HPDE6-E6E7 (cell line): ENCODE measurements around the gene SPON1.
A peak's percentile ranks its signal among the peaks of the same experiment; 100 is the strongest.
"Not testable (repeated sequence)": the region's sequence is repeated elsewhere in the genome, so short reads cannot be mapped to it uniquely, and the experiment has no call there.

Source experiments
- DNase-seq: peaks from one replicate; pipeline ENCODE4 v3.0.0; 2011; ENCODE audit warnings: missing footprints; ENCODE audit errors: extremely low spot score

SPON1 gene

GRCh38 chr11:13962562-13963168 is at the start of gene SPON1:
Gene SPON1, plus strand, starts transcription at chr11:13962723. Its CDS starts 182 bp downstream, at chr11:13962905.
- DNase-seq: no peak

GRCh38 chr11:13917264-13917663 is 45.3 kb upstream of the SPON1 start:
- no peak for DNase-seq

DNA sequence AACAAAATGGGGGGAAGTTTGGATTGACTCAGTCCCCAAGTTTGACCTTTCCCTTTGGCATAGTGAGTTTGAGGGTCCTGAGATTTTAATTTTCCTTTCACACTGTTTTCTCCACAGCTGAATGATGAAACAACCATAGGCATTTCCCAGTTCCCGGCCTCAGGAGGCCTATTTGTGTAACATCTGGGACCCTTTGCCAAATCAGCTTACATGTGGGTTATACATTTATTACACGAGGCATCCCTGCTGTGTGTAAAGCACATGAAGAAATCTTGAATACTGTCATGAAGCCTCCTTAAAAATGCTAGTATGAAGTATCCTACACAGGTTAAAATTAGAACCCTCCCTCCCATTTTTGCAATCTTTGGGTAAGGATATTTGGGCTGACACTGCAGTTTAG is 44.6 kb upstream of the SPON1 start:
- DNase-seq: no peak

GRCh38 chr11:13920756-13921155 is 41.8 kb upstream of the SPON1 start:
- DNase-seq: no peak

DNA sequence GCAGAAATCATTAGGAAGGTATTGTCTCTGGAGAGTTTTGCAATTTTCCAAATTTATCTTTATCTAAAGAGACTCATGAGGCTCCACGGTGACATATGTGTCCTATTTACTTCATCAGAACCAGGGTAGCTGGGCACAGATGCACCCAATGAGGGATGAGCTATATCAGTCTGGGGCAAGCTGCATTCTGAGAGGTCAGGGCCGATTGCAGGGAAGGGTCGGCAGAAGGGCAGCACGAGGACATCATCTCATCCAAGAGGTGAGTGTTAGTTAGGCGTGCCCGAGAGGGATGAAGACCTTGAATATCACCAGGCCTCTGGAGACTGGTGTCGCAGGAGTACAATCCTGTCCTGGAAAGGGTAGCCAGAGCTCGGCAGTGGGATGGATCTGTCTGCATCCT is 41.0 kb upstream of the SPON1 start:
- no peak for DNase-seq

DNA sequence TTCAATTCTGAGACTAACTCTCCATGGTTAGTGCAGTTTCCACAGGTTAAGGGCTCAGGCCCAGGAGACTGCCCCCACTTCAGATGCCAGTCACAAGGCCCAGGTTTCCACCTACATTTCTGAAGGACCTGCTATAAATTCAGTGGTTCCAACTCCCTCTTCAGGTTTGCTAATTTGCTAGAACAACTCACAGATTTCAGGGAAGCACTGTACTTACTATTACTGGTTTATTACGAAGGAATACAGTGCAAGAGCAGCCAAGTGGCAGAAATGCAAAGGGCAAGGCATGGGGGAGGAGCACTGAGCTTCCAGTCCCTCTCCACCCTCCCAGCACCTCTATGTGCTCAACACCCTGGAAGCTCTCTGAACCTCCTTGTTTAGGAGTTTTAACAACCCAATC is 39.3 kb upstream of the SPON1 start:
- DNase-seq: no peak

DNA sequence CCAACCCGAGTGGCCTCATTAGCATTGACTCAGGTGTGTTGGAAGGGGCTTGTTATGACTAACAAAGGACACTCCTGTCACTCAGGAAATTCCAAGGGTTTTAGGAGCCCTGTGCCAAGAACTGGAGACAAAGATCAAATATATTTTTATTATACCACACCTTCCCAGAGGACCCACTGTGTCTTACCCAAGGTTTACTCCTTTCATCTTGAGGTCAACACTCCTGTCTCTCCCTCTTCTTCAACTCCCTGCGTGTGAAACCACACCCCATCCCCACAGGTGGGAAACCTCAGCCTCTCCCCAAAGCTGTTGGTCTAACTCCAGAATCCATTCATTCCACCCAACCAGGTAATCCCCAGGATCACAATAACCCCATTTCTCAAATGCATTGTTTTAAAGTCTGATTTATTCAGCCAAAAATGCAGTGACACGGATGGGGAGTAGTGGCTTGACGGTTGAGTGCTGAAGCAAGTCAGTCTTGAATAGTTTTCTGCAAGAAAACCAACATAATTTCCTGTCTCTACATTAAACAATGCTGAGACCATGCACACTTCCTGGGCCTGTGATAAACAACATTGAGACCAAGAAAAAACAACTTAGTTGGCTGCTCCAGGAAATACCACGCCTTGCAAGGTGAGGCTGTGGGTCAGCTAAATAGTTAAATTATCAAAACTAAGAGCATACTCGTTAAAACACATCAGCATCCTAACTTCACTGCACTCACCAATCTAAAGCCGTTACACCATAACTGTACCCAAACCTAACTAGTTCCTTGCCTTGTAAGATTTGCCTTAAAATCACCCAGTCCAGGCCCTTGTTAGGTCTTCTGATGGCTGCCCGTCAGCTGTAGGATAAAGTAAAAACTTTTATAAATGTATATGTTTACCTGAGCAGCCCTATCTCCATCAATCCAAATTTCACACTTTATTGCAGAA is 38.5 kb upstream of the SPON1 start:
- DNase-seq: no peak

GRCh38 chr11:13924801-13925327 is 37.7 kb upstream of the SPON1 start:
- DNase-seq: no peak

- not testable (repeated sequence) for DNase-seq
Measured at GRCh38 chr11:13926366-13926765, 36.2 kb upstream of the SPON1 start.

- no peak for DNase-seq
Measured at GRCh38 chr11:13926981-13927380, 35.5 kb upstream of the SPON1 start.

DNA sequence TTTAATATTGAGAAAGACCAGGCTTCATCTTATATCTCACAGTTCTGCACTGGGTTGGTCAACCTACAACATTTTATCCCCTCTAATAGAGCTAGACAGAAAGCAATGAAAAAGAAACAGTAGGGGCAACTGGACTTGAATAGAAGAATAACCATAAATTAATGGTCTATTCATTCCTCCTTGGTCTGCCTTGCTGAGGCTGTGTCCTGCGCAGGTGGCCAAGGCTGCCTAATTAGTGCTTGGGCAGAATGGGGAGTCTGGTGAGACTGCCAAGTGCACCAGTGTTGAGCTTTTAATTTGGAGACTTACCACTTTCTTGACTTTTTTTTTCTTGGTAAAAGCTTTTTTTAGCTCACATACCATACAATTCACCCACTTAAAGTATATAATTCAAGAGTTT is 35.0 kb upstream of the SPON1 start:
- DNase-seq: no peak

DNA sequence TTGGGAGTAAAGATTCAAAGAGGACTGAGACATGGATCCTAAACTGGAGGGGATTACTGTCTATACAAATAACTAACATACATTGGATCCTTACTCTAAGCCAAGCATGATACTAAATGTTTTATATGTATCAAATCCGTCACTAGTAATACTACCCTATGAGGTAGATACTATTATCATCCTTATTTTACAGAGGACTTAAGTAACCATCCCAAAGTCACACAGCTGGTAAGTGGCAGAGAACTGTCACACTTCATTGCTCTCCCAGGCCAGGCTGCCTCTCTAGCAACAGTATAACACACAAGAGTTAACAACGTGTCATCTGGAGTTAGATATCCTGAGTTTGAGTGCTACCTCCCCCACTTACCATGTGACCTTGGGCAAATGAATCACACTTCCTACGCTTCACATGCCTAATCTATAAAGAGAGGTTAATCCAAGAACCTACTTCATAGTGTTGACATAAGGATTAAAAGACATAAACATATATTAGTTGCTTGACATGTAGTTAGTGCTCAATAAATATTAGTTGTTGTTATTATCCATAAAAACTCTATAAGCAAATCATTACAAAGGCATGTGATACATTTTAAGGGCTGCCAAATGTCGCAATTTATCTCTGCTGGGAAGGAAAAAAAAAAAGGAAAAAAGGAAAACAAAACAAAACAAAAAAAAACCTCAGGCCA is 33.8 kb upstream of the SPON1 start:
- DNase-seq: peak; percentile 16

DNA sequence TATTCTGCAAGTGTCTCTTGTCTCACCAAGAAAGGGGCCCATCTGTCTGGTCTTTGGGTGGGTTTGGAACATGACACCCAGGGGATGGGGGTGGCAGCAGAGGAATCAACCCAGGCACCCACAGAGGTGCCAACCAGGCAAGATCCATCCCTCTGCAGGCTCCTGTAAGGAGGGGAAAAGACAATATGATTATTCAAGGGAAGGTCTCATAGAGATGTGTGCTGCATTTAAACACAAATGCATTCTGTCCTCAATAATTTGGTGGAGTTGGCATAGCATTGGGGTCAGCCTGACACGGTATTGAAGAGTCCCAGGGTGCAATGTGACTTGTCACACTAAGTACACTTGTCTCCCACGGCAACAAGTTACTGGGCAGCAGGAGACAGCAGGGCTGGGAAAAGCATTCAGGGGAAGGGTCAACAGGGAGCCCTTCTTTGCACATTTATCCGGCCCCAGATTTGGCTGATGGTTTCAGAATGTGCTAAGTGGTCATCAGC is 33.1 kb upstream of the SPON1 start:
- DNase-seq: no peak

- no peak for DNase-seq
Measured at GRCh38 chr11:13931356-13931755, 31.2 kb upstream of the SPON1 start.

DNA sequence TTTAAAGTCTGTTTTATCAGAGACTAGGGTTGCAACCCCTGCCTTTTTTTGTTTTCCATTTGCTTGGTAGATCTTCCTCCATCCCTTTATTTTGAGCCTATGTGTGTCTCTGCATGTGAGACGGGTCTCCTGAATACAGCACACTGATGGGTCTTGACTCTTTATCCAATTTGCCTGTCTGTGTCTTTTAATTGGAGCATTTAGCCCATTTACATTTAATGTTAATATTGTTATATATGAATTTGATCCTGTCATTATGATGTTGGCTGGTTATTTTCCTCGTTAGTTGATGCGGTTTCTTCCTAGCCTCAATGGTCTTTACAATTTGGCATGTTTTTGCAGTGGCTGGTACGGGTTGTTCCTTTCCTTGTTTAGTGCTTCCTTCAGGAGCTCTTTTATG is 25.4 kb upstream of the SPON1 start:
- DNase-seq: not testable (repeated sequence)

DNA sequence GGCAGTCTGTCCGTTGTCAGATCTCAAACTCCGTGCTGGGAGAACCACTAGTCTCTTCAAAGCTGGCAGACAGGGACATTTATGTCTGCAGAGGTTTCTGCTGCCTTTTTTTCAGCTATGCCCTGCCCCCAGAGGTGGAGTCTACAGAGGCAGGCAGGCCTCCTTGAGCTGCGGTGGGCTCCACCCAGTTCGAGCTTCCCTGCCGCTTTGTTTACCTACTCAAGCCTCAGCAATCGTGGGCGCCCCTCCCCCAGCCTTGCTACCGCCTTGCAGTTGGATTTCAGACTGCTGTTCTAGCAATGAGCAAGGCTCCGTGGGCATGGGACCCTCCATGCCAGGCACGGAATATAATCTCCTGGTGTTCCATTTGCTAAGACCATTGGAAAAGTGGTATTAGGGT is 23.7 kb upstream of the SPON1 start:
- DNase-seq: not testable (repeated sequence)

- DNase-seq: peak; percentile 65
Measured at GRCh38 chr11:13939961-13940906, 22.3 kb upstream of the SPON1 start.

DNA sequence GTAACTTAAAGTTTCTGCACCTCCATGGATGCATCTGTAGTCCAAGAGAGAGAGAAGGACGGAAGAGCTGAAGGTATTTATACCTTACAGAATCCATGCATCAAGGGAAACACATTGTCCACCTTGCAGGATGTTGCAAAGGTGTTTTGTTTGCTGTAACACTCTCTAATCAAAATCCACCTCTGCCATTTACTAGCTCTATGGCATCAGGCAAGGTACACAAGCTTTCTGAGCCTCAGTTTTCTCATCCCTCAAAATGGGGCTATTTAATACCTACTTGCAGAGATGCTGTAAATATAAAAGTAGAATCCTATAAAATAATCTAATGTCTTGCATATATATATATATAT is 21.6 kb upstream of the SPON1 start:
- DNase-seq: no peak

DNA sequence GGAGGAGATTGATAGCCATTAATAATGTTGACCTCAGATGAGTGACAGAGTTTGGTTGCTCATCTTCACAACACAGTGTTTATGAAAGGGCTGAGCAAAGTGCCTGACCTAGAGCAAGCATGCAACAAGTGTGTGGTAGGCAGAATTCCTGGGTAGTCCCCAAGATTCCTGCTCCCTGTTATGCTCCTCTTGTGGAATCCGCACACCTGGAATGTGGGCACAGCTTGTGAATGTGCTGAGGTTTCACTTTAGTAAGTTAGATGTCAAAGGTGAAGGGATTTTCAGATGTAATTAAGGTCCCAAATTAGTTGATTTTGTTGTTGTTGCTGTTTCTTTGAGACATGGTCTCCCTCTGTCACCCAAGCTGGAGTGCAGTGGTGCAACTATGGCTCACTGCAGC is 20.7 kb upstream of the SPON1 start:
- DNase-seq: no peak

GRCh38 chr11:13942378-13942777 is 20.1 kb upstream of the SPON1 start:
- no peak for DNase-seq

DNA sequence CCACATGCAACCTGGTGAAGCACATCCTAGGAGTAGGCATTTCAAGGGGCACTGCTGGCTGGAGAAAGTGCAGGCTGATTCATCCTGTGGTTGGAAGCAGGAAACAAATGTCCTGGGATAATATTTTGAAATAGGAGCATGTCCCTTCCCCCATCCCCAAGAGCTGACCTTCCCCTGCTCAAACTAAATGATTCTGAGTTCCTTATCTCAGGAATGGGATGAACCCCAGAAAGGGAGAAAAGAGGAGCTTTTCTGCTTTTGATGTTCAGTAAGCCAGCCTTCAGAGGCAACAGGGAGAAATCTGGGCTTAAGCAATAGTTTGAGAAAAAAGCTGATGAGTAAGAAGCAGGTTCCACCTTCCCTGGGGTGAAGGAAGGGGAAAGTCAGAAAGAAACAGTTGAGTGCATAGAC is 19.5 kb upstream of the SPON1 start:
- peak; percentile 38 for DNase-seq
